Measurements from ENCODE around the gene PSMD1.
"Not testable (repeated sequence)": the region's sequence is repeated elsewhere in the genome, so short reads cannot be mapped to it uniquely, and the experiment has no call there.

The PSMD1 gene

DNA sequence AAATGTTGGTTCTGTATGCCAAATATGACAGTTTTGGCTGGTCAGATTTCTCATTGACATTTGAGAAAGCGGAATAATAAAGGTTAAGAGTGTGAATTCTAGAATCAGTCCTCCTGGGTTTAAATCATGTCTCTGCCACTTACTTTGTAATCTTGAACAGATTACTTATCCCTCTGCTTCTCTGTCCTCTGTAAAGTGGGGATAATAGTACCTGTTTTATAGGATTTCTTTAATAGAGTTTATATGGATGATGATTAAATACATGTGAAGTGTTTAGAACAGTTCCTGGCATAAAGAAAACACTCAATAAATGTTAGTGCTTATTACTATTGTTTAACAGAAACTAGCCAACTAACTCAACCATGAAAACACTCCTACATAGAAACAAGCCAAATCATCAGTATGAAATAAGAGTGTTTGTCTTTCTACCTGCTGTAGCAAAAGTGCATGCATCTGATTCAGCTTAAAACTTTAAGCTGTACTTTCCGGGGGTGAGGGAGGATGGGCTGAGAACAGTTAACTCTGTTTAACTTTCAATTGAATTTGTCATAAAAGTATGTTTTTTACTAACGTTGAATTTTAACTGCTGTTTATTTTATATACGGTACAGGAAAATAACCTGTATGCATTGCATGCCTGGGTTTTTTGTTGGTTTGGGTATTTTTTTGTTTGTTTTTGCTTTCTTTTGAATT lies 61.4 kb downstream of the PSMD1 start:
- DNase-seq = no peak

- no peak for DNase-seq
Measured at GRCh38 chr2:231118614-231118942, 61.9 kb downstream of the PSMD1 start.

GRCh38 chr2:231123362-231123898 lies 66.8 kb downstream of the PSMD1 start:
- no peak for DNase-seq

DNA sequence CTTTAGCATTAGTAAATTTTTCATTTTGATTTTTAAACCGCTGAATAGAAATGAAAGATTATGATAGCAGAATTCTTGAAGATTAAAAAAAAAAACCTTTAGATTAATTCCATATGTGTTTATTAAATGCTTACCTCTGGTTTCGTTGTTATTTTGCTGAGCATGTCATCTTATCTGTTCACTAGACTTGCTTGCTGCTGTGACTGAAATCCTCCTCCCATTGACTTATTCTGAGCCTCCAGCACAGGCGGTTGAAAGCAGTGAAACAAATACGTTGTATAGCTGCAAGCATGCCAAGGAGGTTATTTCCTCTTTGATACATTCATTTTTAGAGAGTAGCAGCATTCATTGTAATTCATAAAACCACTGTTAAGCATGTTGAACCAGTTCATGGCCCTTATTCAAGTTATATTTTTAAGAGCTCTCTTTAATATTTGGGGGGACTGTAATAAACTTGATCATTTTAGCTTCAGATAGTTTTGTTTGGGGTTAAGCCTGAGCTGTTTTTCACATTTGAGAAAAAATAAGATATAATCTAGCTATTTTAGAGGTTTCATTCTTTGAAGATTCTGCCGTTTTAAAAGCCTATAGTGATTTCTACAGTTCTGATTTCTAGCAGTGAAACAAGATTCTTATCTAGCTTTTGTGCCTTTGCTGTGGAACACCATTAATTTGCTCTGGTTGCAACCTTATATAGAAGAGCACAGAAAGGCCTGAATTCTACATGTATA lies 68.3 kb downstream of the PSMD1 start, which contains the start of gene HTR2B:
TSS of gene HTR2B (minus strand) at position 205 of the 731 bp plus-strand sequence. CDS start 1,278 bp downstream, outside the sequence.
- no peak for DNase-seq

- DNase-seq = no peak
Measured at GRCh38 chr2:231126123-231126522, 69.5 kb downstream of the PSMD1 start.

GRCh38 chr2:231127480-231127879 lies 70.8 kb downstream of the PSMD1 start:
- no peak for DNase-seq

DNA sequence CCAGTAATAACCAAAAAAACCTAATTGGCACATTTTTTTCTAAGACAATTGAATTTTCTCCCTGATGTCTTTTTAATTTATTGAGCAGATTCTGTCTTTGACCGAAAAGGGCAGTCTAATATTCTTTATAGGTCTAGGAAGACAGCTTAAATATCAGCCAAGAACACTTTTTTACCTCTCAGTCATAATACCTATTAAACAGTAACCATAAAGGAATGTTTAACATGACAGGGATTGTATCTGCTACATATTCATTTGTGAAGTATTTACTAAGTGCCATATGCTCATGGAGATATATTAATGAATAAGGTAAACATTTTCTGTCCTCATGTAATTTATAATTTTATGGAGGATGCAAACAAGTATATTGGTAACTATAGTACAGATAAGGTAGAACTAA lies 71.3 kb downstream of the PSMD1 start:
- no peak for DNase-seq

- DNase-seq = no peak
Measured at GRCh38 chr2:231128541-231128940, 71.9 kb downstream of the PSMD1 start.

- DNase-seq = no peak
Measured at GRCh38 chr2:231129216-231129615, 72.5 kb downstream of the PSMD1 start.

DNA sequence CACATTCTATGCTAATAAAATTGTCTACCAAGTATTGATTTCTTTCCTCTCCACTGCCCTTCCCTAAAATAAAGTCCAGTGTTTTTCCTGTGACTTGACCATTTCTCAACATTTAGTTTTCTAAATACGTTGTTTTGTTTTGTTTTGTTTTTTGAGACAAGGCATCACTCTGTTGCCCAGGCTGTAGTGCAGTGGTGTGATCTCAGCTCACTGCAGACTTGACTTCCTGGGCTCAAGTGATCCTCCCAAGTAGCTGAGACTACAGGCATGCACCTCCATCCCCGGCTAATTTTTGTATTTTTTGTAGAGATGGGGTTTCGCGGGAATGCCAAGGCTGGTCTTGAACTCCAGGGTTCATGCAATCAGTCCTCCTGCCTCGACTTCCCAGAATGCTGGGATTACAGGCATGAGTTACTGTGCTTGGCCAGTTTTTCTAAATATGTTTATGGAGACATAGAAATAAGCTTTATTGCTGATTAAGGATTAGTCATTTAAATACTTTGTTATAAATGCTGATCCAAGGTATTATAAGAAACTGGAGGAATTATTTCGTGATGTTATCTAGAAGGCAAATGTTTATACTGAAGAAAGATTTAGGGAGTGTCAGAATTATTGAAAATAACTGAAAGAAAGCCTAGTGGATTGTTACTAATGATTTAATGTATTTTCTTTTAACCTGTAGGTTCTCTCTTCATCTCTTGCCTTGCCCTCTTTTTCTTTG lies 73.8 kb downstream of the PSMD1 start:
- DNase-seq = no peak

GRCh38 chr2:231132129-231132528 lies 75.5 kb downstream of the PSMD1 start:
- DNase-seq = peak; percentile 68

GRCh38 chr2:231133365-231134099 lies 76.9 kb downstream of the PSMD1 start:
- peak; percentile 81 for DNase-seq

DNA sequence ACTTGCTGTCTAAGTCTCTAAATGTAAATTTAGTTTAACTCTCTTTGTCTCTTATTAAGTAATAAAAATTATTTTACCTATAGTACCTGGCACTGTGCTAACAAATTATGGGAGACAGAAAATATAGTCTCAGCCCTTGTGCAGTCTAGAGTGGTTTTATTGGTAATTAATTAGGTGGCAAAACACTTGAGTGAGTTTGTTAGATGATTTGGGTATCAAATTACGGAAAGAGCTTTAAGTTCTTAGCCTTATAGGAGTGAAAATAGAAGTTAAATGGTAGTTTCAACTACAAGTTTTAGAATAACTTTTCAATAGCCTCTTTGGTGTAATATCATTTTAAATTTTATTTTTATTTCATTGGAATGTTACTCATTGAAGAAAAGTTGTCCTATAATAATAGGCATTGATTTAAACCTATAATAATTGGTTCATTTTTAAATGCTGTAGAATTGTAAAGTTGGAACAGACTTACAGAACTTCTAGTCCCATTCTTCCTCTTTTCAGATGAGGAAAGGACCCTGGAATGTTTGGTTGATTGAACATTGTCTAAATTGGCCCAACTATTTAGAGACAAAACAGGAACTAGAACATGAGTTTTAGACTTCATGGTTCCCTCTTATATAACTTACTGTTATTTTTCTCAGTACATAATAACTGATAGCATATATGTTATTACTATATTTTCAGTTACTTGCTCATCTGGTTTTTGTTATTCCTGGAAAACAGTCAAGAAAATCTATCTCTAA lies 78.4 kb downstream of the PSMD1 start:
- DNase-seq = no peak

GRCh38 chr2:231138699-231139098 lies 82.0 kb downstream of the PSMD1 start:
- DNase-seq = no peak

DNA sequence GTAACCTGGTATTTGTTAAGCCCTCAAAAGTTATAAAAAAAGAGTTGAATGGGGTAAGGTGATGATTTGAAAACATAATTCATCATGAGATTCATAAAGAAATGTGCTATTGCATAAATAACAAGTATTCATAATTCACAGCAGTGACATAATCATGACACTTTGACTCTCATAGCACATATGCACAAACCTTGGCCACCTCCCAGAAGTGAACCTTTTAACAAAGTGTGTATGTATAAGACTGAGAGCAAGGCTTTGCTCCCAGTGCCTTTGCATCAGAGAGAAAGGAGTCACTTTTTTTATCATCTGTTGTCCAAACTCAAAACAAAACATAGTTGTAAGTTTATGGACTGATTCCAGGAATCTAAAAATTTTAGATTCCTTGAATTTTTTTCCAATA lies 83.1 kb downstream of the PSMD1 start:
- DNase-seq = no peak

- not testable (repeated sequence) for DNase-seq
Measured at GRCh38 chr2:231140808-231141207, 84.1 kb downstream of the PSMD1 start.

- DNase-seq = no peak
Measured at GRCh38 chr2:231144896-231145295, 88.2 kb downstream of the PSMD1 start.

DNA sequence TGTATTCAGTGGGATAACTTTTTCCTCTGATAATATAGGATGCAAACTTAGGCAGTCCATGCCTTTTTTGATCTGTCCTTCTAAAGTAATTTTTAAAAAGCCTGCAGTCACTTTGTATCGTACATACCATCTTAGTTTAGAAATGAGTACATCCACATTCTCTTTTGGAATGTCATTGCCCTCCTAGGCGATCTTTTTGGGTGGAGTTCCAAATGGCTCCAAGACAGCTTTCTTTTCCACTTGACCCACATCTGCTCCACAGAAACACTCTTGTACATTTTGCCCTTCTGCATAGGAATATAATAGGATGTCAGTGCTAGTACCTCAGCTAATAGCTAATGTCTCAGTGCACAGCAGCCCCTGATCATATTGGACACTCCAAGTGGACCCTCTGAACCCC lies 90.0 kb downstream of the PSMD1 start:
- DNase-seq = no peak

DNA sequence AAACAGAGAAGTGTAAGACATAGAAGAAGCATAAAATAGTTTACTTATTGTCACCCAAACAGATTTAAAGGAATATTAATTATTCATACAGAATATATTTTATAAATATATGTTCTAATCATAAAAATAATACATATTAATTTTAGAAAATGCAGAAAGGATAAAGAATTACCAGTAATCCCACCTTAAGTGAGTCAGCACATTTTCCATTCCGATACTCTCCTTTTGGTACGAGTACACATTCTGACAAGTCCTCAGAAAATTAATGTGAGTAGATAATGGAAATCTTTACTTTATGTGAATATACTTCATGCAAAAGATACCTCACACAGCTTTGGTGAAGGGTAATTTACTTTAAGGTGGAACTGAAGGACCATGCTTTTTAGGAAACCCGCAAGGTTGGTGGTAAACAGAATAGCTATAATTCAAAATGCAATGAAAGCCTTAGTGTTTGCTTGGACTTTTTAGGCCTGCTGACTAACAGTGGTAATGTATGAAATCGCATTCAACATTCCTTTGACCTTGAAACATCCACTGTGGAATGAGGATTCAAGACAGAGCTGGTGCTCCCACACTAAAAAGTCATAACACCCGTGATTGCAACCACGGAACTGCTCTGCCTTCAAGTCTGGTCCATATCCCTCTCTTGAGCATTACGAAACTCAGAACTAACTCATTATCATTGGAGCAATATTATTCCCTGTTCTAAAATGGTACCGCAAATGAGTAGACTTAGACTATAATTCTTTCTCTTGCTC lies 96.3 kb downstream of the PSMD1 start:
- DNase-seq = peak; percentile 78

DNA sequence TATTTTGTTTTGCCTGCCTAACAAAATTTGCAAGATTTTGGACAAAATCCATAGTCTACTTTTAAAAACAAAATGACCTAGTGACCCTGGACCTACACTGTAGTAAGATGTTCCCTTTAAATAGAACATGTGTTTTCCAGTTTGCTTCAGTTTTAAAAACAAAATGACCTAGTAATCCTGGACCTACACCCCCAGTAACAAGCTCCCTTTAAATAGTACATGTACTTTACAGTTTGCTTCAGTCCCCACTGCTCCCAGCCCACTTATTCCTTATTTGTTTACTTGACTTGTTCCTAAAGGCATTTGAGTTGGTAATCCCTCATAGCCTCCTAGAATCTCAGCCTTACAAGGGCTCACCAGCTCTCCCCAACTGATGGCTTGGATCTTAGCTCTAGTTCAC lies 102.6 kb downstream of the PSMD1 start:
- DNase-seq = no peak

DNA sequence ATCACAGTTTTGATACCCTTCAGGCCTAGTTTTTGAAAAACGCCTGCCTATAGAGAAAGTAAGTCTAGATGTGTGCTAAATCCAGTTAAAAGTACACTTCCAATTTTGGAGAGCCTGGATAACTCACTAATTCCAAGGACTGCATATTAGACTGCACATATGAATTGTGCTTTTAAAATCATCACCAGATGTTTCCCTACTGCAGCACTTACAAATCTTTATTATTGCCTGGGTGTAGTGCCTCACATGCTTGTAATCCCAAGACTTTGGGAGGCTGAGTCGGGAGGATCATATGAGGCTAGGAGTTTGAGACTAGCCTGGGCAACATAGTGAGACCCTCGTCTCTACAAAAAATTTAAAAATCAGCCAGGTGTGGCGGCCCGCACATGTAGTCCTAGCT lies 104.0 kb downstream of the PSMD1 start:
- peak; percentile 39 for DNase-seq

Data from fibroblast of skin of right quadriceps (primary cell).